Measurements from ENCODE around the gene MGST1.
A peak's percentile ranks its signal among the peaks of the same experiment; 100 is the strongest.
"Not testable (repeated sequence)": the region's sequence is repeated elsewhere in the genome, so short reads cannot be mapped to it uniquely, and the experiment has no call there.

The MGST1 gene

DNA sequence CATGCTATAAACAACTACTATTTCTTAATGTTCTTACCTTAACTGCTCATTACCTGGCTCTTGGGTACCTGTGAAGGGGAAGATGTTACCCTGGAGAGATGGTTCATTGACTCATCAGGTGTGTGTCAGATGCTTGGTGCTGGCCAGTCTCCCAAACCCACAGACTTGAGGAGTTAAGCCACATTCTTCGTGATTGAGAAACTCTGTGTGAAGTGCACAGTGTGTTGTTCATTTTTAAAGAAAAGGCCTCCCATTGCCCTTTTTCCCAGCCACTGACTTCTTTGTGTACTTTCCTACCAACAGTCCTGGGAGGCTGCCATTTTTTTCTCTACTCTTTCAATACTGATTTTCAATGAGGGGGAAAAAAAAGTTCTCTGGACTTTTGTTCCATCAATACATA, 3.2 kb downstream of the MGST1 start:
- FAIRE-seq (no peak), DNase-seq (ENCODE audit: low spot score) (peak; percentile 57)

DNA sequence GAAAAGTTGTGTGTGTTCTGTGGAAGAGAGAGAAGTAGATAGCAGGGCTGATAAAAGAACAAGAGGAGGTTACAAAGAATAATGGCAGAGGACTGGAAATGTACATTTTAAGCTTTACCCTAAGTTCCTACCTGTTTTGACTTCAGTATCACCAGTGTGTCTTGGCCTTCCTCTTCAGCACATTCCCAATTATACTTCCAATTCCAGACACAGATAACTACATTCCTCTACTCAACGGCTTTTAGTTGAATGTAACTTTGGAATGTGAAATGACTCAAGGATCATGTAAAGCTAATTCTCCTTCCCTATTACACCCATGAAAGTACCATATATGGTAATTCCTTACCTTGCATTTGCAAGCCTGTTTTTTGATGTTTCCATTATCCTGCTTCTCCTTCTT, 5.0 kb downstream of the MGST1 start:
- DNase-seq (ENCODE audit: low spot score), result no peak

GRCh38 chr12:16358878-16359277, 11.4 kb downstream of the MGST1 start:
- DNase-seq (ENCODE audit: low spot score), result no peak
- FAIRE-seq, result no peak

More for the DNA sequence above, 5.0 kb downstream of the MGST1 start:
- FAIRE-seq, result no peak

DNA sequence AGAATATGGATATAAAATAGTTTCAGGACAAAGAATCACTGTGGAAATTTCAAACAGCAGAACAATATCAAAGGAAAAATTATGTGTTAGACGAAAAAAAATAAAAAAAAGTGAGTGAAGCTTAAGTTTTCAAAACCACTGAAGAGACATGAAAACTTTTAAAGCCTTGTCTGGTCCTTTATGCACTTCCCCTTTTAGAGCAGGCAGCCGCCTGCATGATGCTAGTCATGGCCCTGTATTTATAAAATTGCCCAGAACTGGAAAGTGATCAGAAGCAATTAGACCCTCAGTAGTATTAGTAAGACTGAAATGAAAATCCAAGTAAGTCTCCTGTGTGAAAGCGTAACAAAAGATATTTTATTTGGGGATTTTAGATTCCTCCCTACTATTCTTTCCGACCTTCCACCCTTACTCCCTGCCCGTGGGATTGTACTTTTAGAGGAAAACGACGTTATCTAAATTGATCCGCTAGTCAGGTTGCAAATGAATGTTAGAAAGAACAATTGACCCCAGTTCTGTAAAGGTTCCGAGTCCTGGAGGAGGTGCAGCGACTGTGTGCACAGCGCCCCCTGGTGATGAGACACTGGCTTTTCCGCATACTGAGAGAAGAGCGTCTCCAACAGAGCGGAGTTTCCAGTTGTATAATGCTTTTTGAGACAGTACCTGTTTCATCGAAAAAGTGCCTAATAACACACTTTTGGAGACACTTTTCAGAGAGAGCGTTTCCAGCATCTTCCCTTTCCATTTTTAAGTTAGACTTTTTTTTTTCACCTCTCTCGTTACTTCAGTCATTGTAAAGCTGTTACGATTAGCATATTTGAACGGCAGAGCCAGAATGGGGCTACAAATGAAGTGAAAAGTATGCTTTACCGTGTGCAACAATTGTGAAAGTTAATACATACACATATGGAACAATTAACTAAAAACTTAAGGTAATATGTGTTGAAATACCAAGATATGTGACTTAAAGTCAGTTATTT, 12.4 kb downstream of the MGST1 start:
- peak; percentile 58 for DNase-seq (ENCODE audit: low spot score)
- no peak for FAIRE-seq

GRCh38 chr12:16361142-16361783, 13.8 kb downstream of the MGST1 start:
- FAIRE-seq (no peak), DNase-seq (ENCODE audit: low spot score) (no peak)

DNA sequence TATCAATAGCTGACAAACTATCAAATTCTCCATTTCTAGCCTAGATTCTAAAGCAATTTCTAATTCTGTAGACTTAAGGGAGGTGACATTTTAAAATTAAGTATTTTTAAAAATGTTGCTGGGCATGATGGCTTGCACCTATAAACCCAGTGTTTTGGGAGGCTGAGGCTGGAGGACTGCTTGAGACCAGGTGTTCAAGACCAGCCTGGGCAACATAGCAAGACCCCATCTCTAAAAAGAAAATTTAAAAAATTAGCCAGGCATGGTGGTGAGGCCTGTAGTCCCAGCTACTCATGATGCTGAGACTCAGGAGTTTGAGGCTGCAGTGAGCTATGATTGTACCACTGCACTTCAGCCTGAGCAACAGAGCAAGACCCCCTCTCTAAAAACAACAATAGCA, 15.1 kb downstream of the MGST1 start:
- FAIRE-seq (no peak), DNase-seq (ENCODE audit: low spot score) (no peak)

- FAIRE-seq (no peak), DNase-seq (ENCODE audit: low spot score) (no peak)
These were observed 21.7 kb downstream of the MGST1 start for GRCh38 chr12:16369156-16369555.

GRCh38 chr12:16370096-16370495, 22.7 kb downstream of the MGST1 start:
- no peak for DNase-seq (ENCODE audit: low spot score)
- no peak for FAIRE-seq

- DNase-seq (ENCODE audit: low spot score); FAIRE-seq: not testable (repeated sequence)
These were observed 35.3 kb downstream of the MGST1 start for GRCh38 chr12:16382652-16383312.

- FAIRE-seq (no peak), DNase-seq (ENCODE audit: low spot score) (no peak)
These were observed 37.3 kb downstream of the MGST1 start for GRCh38 chr12:16384732-16385131.

DNA sequence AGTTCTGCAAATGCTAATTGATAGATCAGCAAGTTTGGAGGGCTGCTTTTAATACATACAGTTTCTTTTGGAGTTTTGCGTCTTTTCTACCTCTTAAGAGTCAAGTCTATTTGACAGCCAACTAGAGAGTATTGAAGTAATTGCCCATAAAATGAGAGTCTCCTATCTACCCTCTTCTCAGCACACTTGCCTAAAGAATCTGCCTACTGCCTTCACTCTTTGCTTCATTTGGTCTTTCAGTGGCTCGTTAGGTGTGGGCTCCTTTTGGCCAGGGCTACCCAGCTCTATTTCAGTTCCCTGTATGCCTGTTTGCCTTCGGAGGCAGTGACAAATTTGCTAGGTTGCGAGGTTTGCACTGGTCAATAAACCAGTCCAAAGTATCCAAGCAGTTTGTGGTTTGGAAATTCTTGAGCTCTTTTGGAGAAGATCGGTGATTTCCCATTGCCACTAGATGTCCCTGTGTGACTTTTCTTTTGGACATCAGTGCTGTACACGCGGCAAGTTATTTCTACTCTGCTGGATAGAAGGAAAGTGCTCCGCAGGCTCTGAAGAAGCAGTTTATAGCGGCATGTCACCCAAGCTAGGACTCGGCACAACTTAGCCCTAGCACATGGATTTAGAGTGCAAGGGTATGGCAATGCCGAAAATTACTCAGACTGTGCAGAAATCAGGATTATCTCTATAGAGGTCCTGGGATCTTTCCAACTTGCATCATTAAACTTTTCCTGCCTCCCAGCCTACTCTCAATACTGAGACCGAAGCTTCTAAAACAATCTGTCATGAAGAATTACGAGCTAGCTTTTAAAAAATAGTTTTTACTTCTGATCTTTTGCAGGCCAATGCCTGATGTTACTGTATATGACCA, 38.6 kb downstream of the MGST1 start:
- DNase-seq (ENCODE audit: low spot score) (peak; percentile 66), FAIRE-seq (no peak)

- no peak for DNase-seq (ENCODE audit: low spot score)
- peak; percentile 9 for FAIRE-seq
These were observed 40.5 kb downstream of the MGST1 start for GRCh38 chr12:16387919-16388318.

DNA sequence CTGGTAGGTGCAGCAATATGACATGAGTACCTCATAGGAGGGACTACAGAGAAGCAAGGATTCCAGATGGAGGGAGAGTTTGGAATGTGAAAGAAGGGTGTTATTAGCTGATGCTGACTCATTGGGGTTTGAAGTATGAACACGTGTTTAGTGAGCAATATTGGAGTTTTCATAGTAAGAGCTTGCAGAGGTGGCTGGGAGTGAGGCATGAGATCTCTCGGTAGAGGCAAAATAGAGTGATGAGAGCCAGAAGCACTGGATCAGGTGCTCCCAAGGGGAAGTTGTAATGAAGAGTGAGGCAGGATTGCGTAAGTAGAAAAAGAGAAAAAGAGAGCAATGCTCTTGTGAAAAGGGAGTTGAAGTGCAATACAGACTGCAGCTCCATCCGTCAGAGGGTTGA, 42.1 kb downstream of the MGST1 start:
- peak; percentile 38 for DNase-seq (ENCODE audit: low spot score)
- FAIRE-seq, result no peak

DNA sequence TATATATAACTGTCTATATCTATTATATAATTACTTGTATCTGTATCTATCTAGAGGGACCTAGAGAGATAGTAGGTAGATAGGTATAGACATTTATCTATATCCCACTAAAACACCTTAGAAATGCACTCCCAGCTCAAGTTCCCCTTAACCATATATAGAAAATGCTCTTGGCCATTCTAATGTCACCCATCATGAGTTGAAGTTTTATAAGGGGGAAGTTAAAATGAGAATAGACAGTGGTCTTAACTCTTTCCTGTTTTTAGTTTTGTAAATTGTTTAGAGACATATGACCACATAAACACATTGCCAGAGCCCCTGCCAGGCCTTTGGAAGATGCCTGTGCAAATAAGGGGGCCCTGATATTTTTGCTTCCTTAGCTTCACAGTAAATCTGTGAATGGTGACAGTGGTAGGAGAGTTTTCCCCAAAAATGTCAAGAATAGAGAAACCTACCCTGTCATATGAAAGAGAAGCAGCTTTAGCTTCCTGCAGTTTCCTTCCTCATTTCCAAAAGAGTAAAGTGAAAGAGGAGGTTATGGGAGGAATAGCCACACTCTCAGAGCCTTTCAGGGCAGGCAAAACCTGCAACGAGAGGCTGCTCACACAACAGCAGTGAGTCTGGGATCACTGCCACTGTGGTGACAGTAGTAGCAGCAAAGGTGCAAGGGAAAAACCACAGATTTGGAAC, 45.5 kb downstream of the MGST1 start:
- FAIRE-seq (no peak), DNase-seq (ENCODE audit: low spot score) (no peak)

- FAIRE-seq (no peak), DNase-seq (ENCODE audit: low spot score) (no peak)
These were observed 51.7 kb downstream of the MGST1 start for GRCh38 chr12:16399101-16399500.

GRCh38 chr12:16401835-16402234, 54.4 kb downstream of the MGST1 start:
- FAIRE-seq; DNase-seq (ENCODE audit: low spot score): not testable (repeated sequence)

DNA sequence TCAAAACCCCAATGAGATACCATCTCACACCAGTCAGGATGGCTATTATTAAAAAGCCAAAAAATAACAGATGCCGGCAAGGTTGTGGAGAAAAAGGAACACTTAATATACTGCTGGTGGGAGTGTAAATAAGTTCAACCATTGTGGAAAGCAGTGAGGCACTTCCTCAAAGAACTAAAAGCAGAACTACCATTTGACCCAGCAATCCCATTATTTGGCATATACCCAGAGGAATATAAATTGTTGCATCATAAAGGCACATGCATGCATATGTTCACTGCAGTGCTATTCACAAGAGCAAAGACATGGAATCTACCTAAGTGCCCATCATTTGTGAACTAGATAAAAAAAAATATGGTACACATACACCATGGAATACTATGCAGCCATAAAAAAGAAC, 59.9 kb downstream of the MGST1 start:
- FAIRE-seq (no peak), DNase-seq (ENCODE audit: low spot score) (no peak)
